ENCODE data around the gene SCN8A. TPM values are rescaled to one million over a fixed set of nuclear protein-coding genes. Genes with fewer than 3 reads are reported as not detected.

Gene SCN8A
- total and polyA plus RNA-seq, 2 donors from 2014 or later, result 0.34 to 1.4 TPM

DNA sequence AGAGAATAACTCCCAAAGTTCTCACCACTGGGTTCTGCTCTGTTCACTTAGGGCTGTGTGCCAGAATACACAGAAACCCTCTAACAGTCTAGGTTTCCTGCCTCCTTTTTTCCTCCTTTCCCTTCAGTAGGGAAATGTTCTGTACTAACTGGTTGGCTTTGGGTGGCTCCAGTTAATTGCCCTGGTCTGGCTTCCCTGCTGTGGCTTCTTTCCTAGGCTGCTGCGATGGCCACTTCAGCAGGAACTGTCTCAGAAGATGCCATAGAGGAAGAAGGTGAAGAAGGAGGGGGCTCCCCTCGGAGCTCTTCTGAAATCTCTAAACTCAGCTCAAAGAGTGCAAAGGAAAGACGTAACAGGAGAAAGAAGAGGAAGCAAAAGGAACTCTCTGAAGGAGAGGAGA, 115.2 kb downstream of the SCN8A start:
- Histone ChIP-seq H3K9me3 (ENCODE audit: control insufficient read depth in 2 of 3, insufficient read depth in 1 of 3, low read length in 3 of 3) (no peaks in the 10 kb centered on the region), H3K27me3 (ENCODE audit: control insufficient read depth, insufficient read depth, low read length) (no peaks in the 10 kb centered on the region), H3K4me1 (ENCODE audit: control insufficient read depth in 2 of 3, insufficient read depth in 2 of 3, low read depth in 1 of 3, low read length in 3 of 3) (peaks cover 0 to 4% (median 0%) of the 10 kb centered on the region in 3 donors), H3K27ac (ENCODE audit: low read depth in 2 of 2, low read length in 2 of 2) (no peak overlapping the region), H3K36me3 (ENCODE audit: control insufficient read depth in 2 of 3, insufficient read depth in 3 of 3, low read length in 3 of 3) (no peaks in the 10 kb centered on the region), H3K4me3 (ENCODE audit: low read length in 3 of 3) (no peak overlapping the region), H3K9ac (ENCODE audit: low read length in 3 of 3) (no peak overlapping the region)
- intact Hi-C loops (cut with DNase I), result no loop called here
- TF ChIP-seq, protein P1, sequence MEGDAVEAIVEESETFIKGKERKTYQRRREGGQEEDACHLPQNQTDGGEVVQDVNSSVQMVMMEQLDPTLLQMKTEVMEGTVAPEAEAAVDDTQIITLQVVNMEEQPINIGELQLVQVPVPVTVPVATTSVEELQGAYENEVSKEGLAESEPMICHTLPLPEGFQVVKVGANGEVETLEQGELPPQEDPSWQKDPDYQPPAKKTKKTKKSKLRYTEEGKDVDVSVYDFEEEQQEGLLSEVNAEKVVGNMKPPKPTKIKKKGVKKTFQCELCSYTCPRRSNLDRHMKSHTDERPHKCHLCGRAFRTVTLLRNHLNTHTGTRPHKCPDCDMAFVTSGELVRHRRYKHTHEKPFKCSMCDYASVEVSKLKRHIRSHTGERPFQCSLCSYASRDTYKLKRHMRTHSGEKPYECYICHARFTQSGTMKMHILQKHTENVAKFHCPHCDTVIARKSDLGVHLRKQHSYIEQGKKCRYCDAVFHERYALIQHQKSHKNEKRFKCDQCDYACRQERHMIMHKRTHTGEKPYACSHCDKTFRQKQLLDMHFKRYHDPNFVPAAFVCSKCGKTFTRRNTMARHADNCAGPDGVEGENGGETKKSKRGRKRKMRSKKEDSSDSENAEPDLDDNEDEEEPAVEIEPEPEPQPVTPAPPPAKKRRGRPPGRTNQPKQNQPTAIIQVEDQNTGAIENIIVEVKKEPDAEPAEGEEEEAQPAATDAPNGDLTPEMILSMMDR (IDR thresholded peaks at IDR 0.05; ENCODE audit: borderline replicate concordance, extremely low read depth, insufficient read depth), result no peak
- DNase-seq, result no peak
- no peak for FAIRE-seq

- H3K4me3 ChIP-seq (ENCODE audit: low read length in 3 of 3), result no peak overlapping the region
- H3K27ac ChIP-seq (ENCODE audit: low read depth in 2 of 2, low read length in 2 of 2), result no peak overlapping the region
- TF ChIP-seq, protein P1 (IDR thresholded peaks at IDR 0.05; ENCODE audit: borderline replicate concordance, extremely low read depth, insufficient read depth), result no peak
- intact Hi-C loops (cut with DNase I), result no loop called here
- H3K9me3 ChIP-seq (ENCODE audit: control insufficient read depth in 2 of 3, insufficient read depth in 1 of 3, low read length in 3 of 3), result no peaks in the 10 kb centered on the region
- no peaks in the 10 kb centered on the region for H3K27me3 ChIP-seq (ENCODE audit: control insufficient read depth, insufficient read depth, low read length)
- FAIRE-seq, result no peak
- H3K4me1 ChIP-seq (ENCODE audit: control insufficient read depth in 2 of 3, insufficient read depth in 2 of 3, low read depth in 1 of 3, low read length in 3 of 3), result no peaks in the 10 kb centered on the region
- no peak overlapping the region for H3K9ac ChIP-seq (ENCODE audit: low read length in 3 of 3)
- H3K36me3 ChIP-seq (ENCODE audit: control insufficient read depth in 2 of 3, insufficient read depth in 3 of 3, low read length in 3 of 3), result no peaks in the 10 kb centered on the region
- DNase-seq, result no peak
Measured at GRCh38 chr12:51714666-51715065, 123.6 kb downstream of the SCN8A start.

DNA sequence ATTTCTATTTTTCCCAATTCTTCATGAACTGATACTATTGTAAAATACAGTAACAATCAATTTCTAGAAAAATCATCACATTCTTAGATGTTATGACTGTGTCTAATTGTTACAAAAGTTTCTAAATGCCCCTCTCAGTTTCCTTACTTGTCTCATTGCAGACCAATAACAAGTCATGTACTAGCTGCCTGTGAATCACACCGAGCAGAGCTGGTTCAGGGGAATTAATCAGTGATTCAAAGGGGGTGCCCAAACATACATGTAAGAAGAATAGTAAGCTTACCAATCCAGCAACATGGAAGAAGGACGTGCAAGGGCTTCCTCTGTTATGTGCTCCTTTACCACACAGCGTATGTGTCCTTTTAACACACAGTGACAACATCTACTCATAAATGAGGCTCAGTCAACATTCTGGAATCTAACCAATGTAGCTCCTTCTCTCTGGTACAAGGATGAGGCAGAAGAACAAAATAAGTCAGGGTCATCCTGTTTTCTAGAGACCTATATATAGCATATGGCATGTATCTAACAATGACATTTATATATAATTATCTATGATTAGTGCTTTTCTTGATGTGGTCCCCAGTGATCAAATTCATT, 126.4 kb downstream of the SCN8A start:
- Histone ChIP-seq H3K36me3 (ENCODE audit: control insufficient read depth in 2 of 3, insufficient read depth in 3 of 3, low read length in 3 of 3) (no peaks in the 10 kb centered on the region), H3K4me1 (ENCODE audit: control insufficient read depth in 2 of 3, insufficient read depth in 2 of 3, low read depth in 1 of 3, low read length in 3 of 3) (no peaks in the 10 kb centered on the region), H3K9ac (ENCODE audit: low read length in 3 of 3) (no peak overlapping the region), H3K9me3 (ENCODE audit: control insufficient read depth in 2 of 3, insufficient read depth in 1 of 3, low read length in 3 of 3) (no peaks in the 10 kb centered on the region), H3K4me3 (ENCODE audit: low read length in 3 of 3) (no peak overlapping the region), H3K27me3 (ENCODE audit: control insufficient read depth, insufficient read depth, low read length) (peaks cover 5% of the 10 kb centered on the region), H3K27ac (ENCODE audit: low read depth in 2 of 2, low read length in 2 of 2) (no peak overlapping the region)
- TF ChIP-seq, protein P1 (IDR thresholded peaks at IDR 0.05; ENCODE audit: borderline replicate concordance, extremely low read depth, insufficient read depth), result no peak
- FAIRE-seq, result no peak
- intact Hi-C loops (cut with DNase I), result no loop called here
- DNase-seq, result no peak
